Activated naive CD4-positive, alpha-beta T cell treated with anti-CD3 and anti-CD28 coated beads, Interleukin-2, amount 50 U/mL, for 24 hours (primary cell): ENCODE measurements around the gene MAP2K5.

ENCODE experiments used
- H3K27ac Mint-ChIP-seq: one replicate; pipeline ENCODE4 v1.8.0; 2021; ENCODE audit warnings: mild to moderate bottlenecking, mixed read lengths
- H3K27me3 Mint-ChIP-seq: one replicate; pipeline ENCODE4 v1.8.0; 2021; ENCODE audit warnings: mixed read lengths
- H3K36me3 Mint-ChIP-seq: one replicate; pipeline ENCODE4 v1.8.0; 2021; ENCODE audit warnings: mixed read lengths
- H3K4me1 Mint-ChIP-seq: one replicate; pipeline ENCODE4 v1.8.0; 2021; ENCODE audit warnings: mixed read lengths
- H3K4me3 Mint-ChIP-seq: one replicate; pipeline ENCODE4 v1.8.0; 2021; ENCODE audit warnings: mild to moderate bottlenecking, mixed read lengths
- H3K9me3 Mint-ChIP-seq: one replicate; pipeline ENCODE4 v1.8.0; 2021; ENCODE audit warnings: mixed read lengths

Gene MAP2K5

DNA sequence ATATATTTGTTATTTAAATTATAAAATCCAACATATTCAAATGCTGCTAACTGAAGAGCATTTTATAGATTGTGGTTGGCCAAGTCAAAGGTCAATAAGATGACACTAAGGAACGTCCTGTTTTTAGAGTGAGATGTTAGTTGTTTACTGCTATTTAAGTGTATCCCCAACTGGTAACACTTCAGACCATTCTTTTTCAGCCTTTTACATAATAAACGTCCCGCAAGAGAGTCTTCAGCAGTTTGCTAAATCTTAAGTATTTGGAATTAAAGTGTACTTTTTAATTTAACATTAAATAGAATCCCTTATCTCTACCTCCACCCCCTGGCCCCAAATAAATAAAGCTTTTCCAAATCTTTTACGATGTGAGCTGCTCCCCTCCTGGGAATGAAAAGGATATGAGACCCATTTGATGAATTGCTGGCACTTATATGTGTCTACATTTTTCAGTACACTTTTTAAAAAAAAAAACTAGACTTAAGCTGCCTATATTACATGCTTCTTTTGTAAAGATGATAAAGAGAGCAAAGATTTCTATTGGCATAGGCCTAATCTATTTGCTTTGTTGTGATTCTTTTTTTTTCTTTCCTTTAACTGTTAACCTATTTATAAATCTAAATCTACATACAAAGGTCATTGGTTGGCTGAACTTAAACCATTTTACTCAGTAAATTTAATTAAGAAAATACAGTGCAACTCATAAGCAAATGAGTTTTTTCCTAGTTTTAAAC, 181.0 kb downstream of the MAP2K5 start:
- Mint-ChIP-seq H3K4me1 (peaks cover 17% of the 10 kb centered on the region), H3K27ac (no peak overlapping the region), H3K36me3 (peaks cover 4% of the 10 kb centered on the region), H3K4me3 (no peak overlapping the region), H3K27me3 (no peaks in the 10 kb centered on the region), H3K9me3 (no peaks in the 10 kb centered on the region)

- Mint-ChIP-seq H3K9me3 (no peaks in the 10 kb centered on the region), H3K27ac (no peak overlapping the region), H3K4me3 (no peak overlapping the region), H3K36me3 (peaks cover 2% of the 10 kb centered on the region), H3K4me1 (peaks cover 15% of the 10 kb centered on the region), H3K27me3 (no peaks in the 10 kb centered on the region)
These were observed 182.3 kb downstream of the MAP2K5 start for GRCh38 chr15:67724691-67725375.

DNA sequence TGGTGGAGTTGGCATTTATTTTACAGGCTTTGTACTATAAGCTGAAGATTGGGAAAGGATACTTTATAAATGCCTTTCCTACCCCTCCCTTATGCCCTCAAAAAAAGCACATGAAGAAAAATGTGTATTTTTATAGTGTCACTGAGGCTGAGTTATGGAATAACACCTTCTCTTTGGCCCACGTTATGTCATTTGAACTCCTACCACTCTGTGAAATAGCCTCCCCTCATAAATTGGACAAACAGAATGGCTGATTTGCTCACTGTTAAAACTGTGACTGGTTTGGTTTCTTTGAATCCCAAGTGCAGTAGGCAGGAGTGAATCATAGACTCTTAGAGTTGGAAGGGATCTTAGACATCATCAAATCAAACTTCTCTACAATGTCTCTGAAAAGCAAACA, 187.6 kb downstream of the MAP2K5 start:
- Mint-ChIP-seq H3K4me1 (peaks cover 25% of the 10 kb centered on the region), H3K4me3 (no peak overlapping the region), H3K36me3 (peaks cover 6% of the 10 kb centered on the region), H3K9me3 (no peaks in the 10 kb centered on the region), H3K27ac (no peak overlapping the region), H3K27me3 (no peaks in the 10 kb centered on the region)

DNA sequence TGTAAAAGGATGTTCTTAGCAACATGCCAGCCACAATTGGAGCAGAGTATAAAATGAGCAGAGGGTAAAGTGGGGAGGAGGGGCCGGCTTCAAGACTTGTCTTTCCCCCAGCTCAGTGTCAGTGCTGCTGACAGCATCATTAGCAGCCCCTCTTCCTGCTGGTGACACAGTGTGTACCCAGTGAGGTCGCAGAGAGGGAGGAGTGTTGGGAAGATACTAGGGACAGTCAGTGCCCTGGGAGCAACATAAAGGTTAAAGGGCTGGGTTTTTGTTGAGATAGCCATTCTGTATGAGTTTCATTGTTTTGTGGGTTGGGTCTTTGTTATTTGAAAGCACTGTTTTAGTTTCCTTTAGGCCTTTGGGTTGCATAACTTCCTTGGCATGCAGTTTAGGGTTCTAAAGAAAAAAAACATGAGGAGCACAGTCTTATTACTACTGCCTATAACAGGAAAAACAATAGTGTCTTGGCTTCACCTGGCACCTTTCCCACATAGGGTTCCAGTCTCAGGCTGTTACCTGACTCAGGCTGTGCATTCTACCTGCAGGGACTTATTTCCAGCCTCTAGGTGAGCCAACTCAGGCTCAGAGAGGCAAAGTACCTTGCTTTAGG, 188.7 kb downstream of the MAP2K5 start:
- Mint-ChIP-seq H3K27ac (no peak overlapping the region), H3K4me3 (no peak overlapping the region), H3K36me3 (peaks cover 4% of the 10 kb centered on the region), H3K27me3 (no peaks in the 10 kb centered on the region), H3K9me3 (no peaks in the 10 kb centered on the region), H3K4me1 (peaks cover 32% of the 10 kb centered on the region)

DNA sequence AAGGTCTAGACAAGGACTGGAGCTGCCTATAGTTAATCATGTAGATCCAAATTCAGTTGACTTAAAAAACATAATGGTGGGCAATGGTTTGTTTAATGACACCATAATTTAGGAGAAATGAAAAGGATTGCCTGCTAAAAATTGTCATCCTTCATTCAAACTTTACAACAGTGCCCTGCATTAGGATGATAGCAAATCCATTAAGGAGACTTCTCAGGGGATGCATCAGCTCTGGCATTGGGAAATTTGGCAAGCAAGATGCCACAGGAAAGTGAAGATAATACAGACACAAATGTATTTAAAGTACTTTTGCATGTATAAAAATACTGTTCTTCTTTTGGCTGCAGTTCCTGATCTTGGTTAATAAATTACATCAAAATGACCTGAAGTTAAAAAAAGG, 189.7 kb downstream of the MAP2K5 start:
- H3K9me3 Mint-ChIP-seq, result no peaks in the 10 kb centered on the region
- H3K36me3 Mint-ChIP-seq, result peaks cover 6% of the 10 kb centered on the region

GRCh38 chr15:67732671-67733374, 190.3 kb downstream of the MAP2K5 start:
- peaks cover 40% of the 10 kb centered on the region for H3K4me1 Mint-ChIP-seq
- H3K27ac Mint-ChIP-seq, result no peak overlapping the region

More for the DNA sequence above, 189.7 kb downstream of the MAP2K5 start:
- H3K4me1 Mint-ChIP-seq, result peaks cover 39% of the 10 kb centered on the region
- no peak overlapping the region for H3K4me3 Mint-ChIP-seq
- no peaks in the 10 kb centered on the region for H3K27me3 Mint-ChIP-seq
- no peak overlapping the region for H3K27ac Mint-ChIP-seq

GRCh38 chr15:67735896-67736295, 193.4 kb downstream of the MAP2K5 start:
- H3K27me3 Mint-ChIP-seq, result no peaks in the 10 kb centered on the region
- no peak overlapping the region for H3K4me3 Mint-ChIP-seq
- H3K36me3 Mint-ChIP-seq, result peaks cover 5% of the 10 kb centered on the region
- peaks cover 31% of the 10 kb centered on the region for H3K4me1 Mint-ChIP-seq
- H3K27ac Mint-ChIP-seq, result no peak overlapping the region
- H3K9me3 Mint-ChIP-seq, result no peaks in the 10 kb centered on the region

More at GRCh38 chr15:67732671-67733374, 190.3 kb downstream of the MAP2K5 start:
- Mint-ChIP-seq H3K36me3 (peaks cover 6% of the 10 kb centered on the region), H3K27me3 (no peaks in the 10 kb centered on the region), H3K9me3 (no peaks in the 10 kb centered on the region), H3K4me3 (no peak overlapping the region)

DNA sequence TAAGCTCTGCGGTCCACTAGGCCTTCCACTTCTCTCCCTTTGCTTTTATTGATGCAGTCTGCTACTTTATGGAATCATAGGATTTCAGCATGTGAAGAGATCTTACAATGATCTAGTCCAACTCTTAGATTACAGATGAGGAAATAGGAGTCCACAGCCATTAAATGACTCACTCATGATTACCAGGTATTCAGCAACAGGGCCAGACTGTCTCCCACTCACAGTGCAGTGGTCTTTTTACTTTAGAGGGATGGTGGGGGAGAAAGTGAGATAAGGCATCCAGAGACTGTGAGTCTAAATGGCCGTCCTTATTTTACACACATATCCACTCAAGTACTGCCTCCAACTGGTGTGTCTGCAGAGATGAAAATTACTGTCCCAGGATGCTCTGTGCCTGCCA, 194.3 kb downstream of the MAP2K5 start:
- Mint-ChIP-seq H3K4me1 (peaks cover 35% of the 10 kb centered on the region), H3K27ac (no peak overlapping the region), H3K36me3 (peaks cover 5% of the 10 kb centered on the region), H3K9me3 (no peaks in the 10 kb centered on the region), H3K4me3 (no peak overlapping the region), H3K27me3 (no peaks in the 10 kb centered on the region)

GRCh38 chr15:67738056-67738455, 195.6 kb downstream of the MAP2K5 start:
- Mint-ChIP-seq H3K27me3 (no peaks in the 10 kb centered on the region), H3K9me3 (no peaks in the 10 kb centered on the region), H3K27ac (no peak overlapping the region), H3K36me3 (peaks cover 4% of the 10 kb centered on the region), H3K4me1 (peaks cover 47% of the 10 kb centered on the region), H3K4me3 (no peak overlapping the region)

DNA sequence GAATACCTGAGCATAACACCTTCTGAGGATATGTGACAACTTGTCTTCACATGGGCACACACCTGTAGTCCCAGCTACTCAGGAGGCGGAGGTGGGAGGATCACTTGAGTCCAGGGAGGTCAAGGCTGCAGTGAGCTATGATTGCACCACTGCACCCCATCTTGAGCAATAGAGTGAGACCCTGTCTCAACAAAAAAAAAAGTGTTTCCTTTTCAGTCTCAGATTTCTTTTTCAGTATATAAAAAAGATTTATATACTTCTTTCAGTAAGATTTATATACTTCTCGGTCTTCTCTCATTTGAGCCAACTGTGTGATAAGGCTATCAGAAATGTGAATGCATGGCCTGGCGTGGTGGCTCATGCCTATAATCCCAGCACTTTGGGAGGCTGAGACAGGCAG, 197.9 kb downstream of the MAP2K5 start:
- Mint-ChIP-seq H3K4me1 (peaks cover 63% of the 10 kb centered on the region), H3K27ac (no peak overlapping the region), H3K9me3 (no peaks in the 10 kb centered on the region), H3K27me3 (no peaks in the 10 kb centered on the region), H3K4me3 (no peak overlapping the region), H3K36me3 (peaks cover 4% of the 10 kb centered on the region)

- H3K9me3 Mint-ChIP-seq, result no peaks in the 10 kb centered on the region
- peaks cover 63% of the 10 kb centered on the region for H3K4me1 Mint-ChIP-seq
- no peak overlapping the region for H3K27ac Mint-ChIP-seq
- peak overlapping the region; percentile 3 for H3K4me3 Mint-ChIP-seq
- H3K36me3 Mint-ChIP-seq, result peaks cover 4% of the 10 kb centered on the region
- H3K27me3 Mint-ChIP-seq, result no peaks in the 10 kb centered on the region
These were observed 198.8 kb downstream of the MAP2K5 start for GRCh38 chr15:67741308-67741707.

- Mint-ChIP-seq H3K4me3 (peak overlapping the region; percentile 30), H3K4me1 (peaks cover 68% of the 10 kb centered on the region), H3K27me3 (no peaks in the 10 kb centered on the region), H3K27ac (peak overlapping the region; percentile 68), H3K36me3 (peaks cover 2% of the 10 kb centered on the region), H3K9me3 (no peaks in the 10 kb centered on the region)
These were observed 201.1 kb downstream of the MAP2K5 start for GRCh38 chr15:67743558-67743957.

GRCh38 chr15:67744331-67745072, 202.0 kb downstream of the MAP2K5 start:
- peaks cover 2% of the 10 kb centered on the region for H3K36me3 Mint-ChIP-seq
- H3K4me3 Mint-ChIP-seq, result peak overlapping the region; percentile 77
- peaks cover 70% of the 10 kb centered on the region for H3K4me1 Mint-ChIP-seq
- no peaks in the 10 kb centered on the region for H3K9me3 Mint-ChIP-seq
- H3K27me3 Mint-ChIP-seq, result no peaks in the 10 kb centered on the region
- H3K27ac Mint-ChIP-seq, result peak overlapping the region; percentile 88

GRCh38 chr15:67745073-67746006, 202.8 kb downstream of the MAP2K5 start:
- no peaks in the 10 kb centered on the region for H3K27me3 Mint-ChIP-seq
- no peaks in the 10 kb centered on the region for H3K9me3 Mint-ChIP-seq
- H3K4me3 Mint-ChIP-seq, result peak overlapping the region; percentile 77
- H3K4me1 Mint-ChIP-seq, result peaks cover 77% of the 10 kb centered on the region
- H3K36me3 Mint-ChIP-seq, result peaks cover 2% of the 10 kb centered on the region
- peak overlapping the region; percentile 88 for H3K27ac Mint-ChIP-seq
